Activated CD4-positive, alpha-beta T cell treated with anti-CD3 and anti-CD28 coated beads for 36 hours (primary cell): ENCODE results near the gene MTMR1. TPM values are rescaled to one million over a fixed set of nuclear protein-coding genes. Genes with fewer than 3 reads are reported as not detected.
A peak's percentile ranks its signal among the peaks of the same experiment; 100 is the strongest.

Experiments
- ATAC-seq: fragments of 200-7000 bp; cut with Tn5 transposase; one replicate; pipeline ENCODE4 v1.10.0; 2021; ENCODE audit warnings: mild to moderate bottlenecking, moderate library complexity
- CTCF ChIA-PET: fragments of 350-600 bp; sonication (Branson Sonifier 250); formaldehyde crosslinking; loops from one replicate; lab custom pipeline; 2021; ENCODE audit warnings: antibody characterized with exemption; lab: Charles Lee
- POLR2A ChIA-PET: fragments of 350-600 bp; sonication (Branson Sonifier 250); formaldehyde crosslinking; loops from one replicate; lab custom pipeline; 2021; ENCODE audit warnings: antibody characterized with exemption, inconsistent platforms; lab: Charles Lee
- DNase-seq: peaks from one replicate; pipeline ENCODE4 v3.0.0-alpha.2; 2020
- H3K27ac Mint-ChIP-seq: one replicate; pipeline ENCODE4 v1.8.0; 2021; ENCODE audit warnings: mixed read lengths
- H3K27me3 Mint-ChIP-seq: one replicate; pipeline ENCODE4 v1.8.0; 2021; ENCODE audit warnings: mixed read lengths
- H3K36me3 Mint-ChIP-seq: one replicate; pipeline ENCODE4 v1.8.0; 2021; ENCODE audit warnings: low read depth, mixed read lengths
- H3K4me1 Mint-ChIP-seq: one replicate; pipeline ENCODE4 v1.8.0; 2021; ENCODE audit warnings: mixed read lengths
- H3K4me3 Mint-ChIP-seq: one replicate; pipeline ENCODE4 v1.8.0; 2021; ENCODE audit warnings: mild to moderate bottlenecking, moderate library complexity, mixed read lengths
- H3K9me3 Mint-ChIP-seq: one replicate; pipeline ENCODE4 v1.8.0; 2021; ENCODE audit warnings: low read depth, mixed read lengths
- intact Hi-C, 2 experiments: fragments of 100-400 bp; cut with DNase I in 1 of 2; cut with micrococcal nuclease in 1 of 2; formaldehyde crosslinking; loops; one replicate each; pipeline versions ENCODE4 v1.14.2 to v1.15.1; 2022 to 2024; cut with DNase I, micrococcal nuclease
- total RNA-seq, 2 experiments: library from RNA; stranded (reverse); gene quantifications; one replicate each; pipeline ENCODE4 v1.2.3, GENCODE V29; 2021

MTMR1 gene
- total RNA-seq, 2 experiments from 2014 or later, result 41.9 to 42.0 TPM

DNA sequence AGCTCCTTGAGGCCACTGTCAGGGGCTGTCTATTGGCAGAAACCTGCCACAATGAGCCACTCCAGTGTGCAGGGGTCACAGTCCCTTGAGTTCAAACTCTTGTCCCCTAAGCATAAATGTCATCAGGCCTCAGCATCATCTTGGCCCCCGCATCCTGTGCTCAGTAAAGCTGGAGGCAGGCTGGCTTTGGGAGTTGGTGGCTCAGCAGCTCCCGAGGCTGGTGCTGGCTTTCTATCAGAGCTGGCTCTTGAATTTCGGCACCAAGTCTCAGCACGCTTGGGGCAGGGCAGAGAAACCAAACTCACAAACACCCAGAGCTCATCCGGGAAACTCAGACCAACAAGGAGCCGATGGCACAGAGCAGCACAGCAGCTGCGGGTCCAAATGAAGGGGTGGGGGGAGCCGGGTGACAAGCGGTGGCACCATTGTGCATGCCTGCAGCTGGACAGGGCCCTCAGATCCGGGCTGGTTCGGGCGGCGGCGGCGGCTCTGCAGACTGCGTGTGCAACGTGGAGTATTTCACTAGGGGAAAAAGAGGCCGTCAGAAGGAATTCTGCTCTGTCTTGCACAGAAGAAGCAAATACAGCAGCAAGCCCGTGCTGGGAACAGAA is 75.5 kb downstream of the MTMR1 start:
- intact Hi-C loops, result no loop called here
- Mint-ChIP-seq H3K27ac (no peak overlapping the region), H3K4me1 (peaks cover 9% of the 10 kb centered on the region), H3K4me3 (no peak overlapping the region), H3K27me3 (no peaks in the 10 kb centered on the region), H3K9me3 (no peaks in the 10 kb centered on the region), H3K36me3 (no peaks in the 10 kb centered on the region)
- ChIA-PET CTCF (no interaction called here), POLR2A (no interaction called here)
- ATAC-seq (no peak), DNase-seq (no peak)

DNA sequence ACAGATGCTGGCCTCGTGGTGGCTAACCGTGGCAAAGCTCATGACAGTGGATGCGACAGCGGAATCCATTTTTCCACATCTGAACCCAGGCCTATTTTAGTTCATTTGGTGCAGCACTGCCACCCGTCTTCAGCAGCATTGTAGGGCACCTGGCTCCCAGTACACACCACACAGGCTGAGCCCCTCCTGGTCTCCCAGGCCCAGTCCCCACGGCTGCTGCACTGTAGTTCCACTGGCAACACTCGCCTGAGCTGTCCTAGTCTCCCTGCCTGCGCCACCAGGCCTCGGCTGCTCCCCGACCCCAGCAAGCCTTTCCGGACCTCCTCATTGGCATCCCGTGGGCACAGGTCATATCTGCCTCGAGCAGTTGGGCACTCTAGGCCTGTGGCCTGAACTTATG is 76.2 kb downstream of the MTMR1 start:
- H3K27me3 Mint-ChIP-seq, result no peaks in the 10 kb centered on the region
- no peaks in the 10 kb centered on the region for H3K36me3 Mint-ChIP-seq
- no peak overlapping the region for H3K4me3 Mint-ChIP-seq
- intact Hi-C loops, result no loop called here
- peaks cover 9% of the 10 kb centered on the region for H3K4me1 Mint-ChIP-seq
- no peak for ATAC-seq
- ChIA-PET POLR2A (no interaction called here), CTCF (no interaction called here)
- H3K9me3 Mint-ChIP-seq, result no peaks in the 10 kb centered on the region
- no peak overlapping the region for H3K27ac Mint-ChIP-seq
- no peak for DNase-seq

DNA sequence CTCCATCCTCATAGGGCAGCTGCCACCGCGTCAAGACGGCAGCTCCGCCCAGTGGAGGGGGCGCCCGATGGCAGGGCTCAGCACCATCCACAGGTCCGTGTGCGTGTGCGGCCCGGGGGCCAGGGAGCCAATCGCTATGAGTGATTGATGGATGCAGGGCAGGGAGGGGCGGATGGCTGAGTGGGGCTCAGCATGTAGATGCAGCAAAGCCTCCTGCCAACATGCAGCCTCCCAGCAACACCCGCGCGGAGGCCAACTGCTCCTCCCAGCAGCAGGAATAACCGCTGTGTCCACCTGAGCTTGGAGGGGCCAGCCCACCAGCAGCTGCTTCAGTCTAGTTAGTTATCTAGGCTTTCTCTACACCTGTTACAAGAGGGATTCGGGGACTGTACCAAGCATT is 77.4 kb downstream of the MTMR1 start:
- Mint-ChIP-seq H3K27me3 (no peaks in the 10 kb centered on the region), H3K36me3 (peaks cover 3% of the 10 kb centered on the region), H3K4me1 (peaks cover 9% of the 10 kb centered on the region), H3K9me3 (no peaks in the 10 kb centered on the region), H3K27ac (no peak overlapping the region), H3K4me3 (no peak overlapping the region)
- no peak for DNase-seq
- ATAC-seq, result no peak
- ChIA-PET CTCF (interaction anchor here (1.6 to 5.3 kb wide), 2 partner anchors 162 to 312 kb away, joined by 4 to 49 read pairs; no protein-coding TSS in a partner anchor), POLR2A (no interaction called here)
- intact Hi-C loops, result loop anchor here (5.0 kb wide), 4 partner anchors 127 to 912 kb away; partner anchors contain the start of genes CD99L2 (in 1 of the 2) and HMGB3 (in 1 of the 2)

DNA sequence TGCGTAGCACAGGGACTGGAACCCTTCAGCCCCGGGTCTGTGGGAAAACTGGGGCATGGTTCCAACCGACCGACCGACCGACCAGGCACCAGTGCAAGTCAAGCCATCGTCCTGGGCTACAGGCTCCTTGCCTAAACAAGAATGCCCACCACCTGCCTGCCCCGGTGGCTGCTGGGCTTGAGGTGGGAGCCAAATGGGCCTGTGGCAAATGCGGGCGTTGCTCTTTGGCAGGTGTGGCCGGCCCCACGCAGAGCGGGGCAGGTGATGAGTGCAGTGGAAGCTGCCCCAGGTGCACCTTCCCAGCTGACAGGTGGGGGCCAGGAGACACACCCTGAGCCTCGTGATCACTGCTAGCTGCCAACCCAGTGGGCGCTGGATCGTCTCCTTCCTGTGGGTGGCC is 77.9 kb downstream of the MTMR1 start:
- ChIA-PET POLR2A (no interaction called here), CTCF (interaction anchor here (1.5 to 5.3 kb wide), 4 partner anchors 8 to 311 kb away, joined by 4 to 49 read pairs (median 4); no protein-coding TSS in a partner anchor)
- ATAC-seq (no peak), DNase-seq (no peak)
- H3K9me3 Mint-ChIP-seq, result no peaks in the 10 kb centered on the region
- no peak overlapping the region for H3K27ac Mint-ChIP-seq
- H3K4me3 Mint-ChIP-seq, result no peak overlapping the region
- no peaks in the 10 kb centered on the region for H3K27me3 Mint-ChIP-seq
- peaks cover 3% of the 10 kb centered on the region for H3K36me3 Mint-ChIP-seq
- H3K4me1 Mint-ChIP-seq, result peaks cover 9% of the 10 kb centered on the region
- intact Hi-C loops, result loop anchor here (5.0 kb wide), 4 partner anchors 126 to 911 kb away; partner anchors contain the start of genes CD99L2 (in 1 of the 2) and HMGB3 (in 1 of the 2)

DNA sequence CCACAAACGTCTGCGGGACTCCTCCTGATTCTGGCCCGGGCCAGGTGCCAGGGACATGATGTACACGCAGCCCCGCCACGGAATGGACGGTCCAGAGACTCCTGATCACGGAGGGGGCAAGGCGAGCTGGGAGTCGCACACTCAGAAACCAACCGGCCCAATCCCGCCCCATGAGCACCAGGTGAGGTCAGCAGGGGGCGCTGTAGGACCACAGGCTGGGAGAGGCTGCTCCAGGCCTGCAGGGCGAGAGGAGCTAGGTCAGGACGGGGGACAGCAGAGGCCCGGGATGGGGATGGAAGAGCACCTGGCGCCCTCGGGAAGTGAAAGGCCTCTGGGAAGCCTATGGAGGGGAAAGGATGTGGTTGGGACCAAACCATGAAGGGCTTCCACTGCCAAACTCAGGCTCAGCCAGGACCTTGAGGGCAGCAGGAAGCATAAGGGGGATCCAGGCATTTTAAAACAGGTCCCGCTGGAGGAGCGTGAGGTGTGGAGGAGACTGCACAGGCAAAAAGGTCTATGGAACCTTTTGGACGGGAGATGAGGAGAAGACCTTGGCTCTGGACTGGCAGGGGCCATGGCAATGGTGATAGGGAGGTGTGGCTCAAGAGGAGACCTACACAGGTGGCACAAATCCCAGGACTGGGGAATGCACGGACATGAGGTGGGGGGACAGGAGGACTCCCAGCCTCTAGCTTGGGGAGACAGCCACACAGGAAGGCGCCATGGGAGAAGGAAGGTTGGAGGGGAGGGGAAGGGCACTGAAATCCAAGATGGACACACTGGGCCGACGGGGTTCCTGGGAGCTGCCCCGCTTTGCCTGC is 79.2 kb downstream of the MTMR1 start:
- ATAC-seq (peak; percentile 82), DNase-seq (peak; percentile 87)
- Mint-ChIP-seq H3K4me1 (peaks cover 6% of the 10 kb centered on the region), H3K9me3 (no peaks in the 10 kb centered on the region), H3K27ac (no peak overlapping the region), H3K27me3 (no peaks in the 10 kb centered on the region), H3K36me3 (peaks cover 3% of the 10 kb centered on the region), H3K4me3 (no peak overlapping the region)
- ChIA-PET CTCF (interaction anchor here (0.5 to 5.3 kb wide), 21 partner anchors 10 to 371 kb away, joined by 3 to 49 read pairs (median 4); no protein-coding TSS in a partner anchor), POLR2A (no interaction called here)
- intact Hi-C loops, result loop anchor here (1.0 to 5.0 kb wide), 6 partner anchors 125 to 910 kb away; partner anchors contain the start of genes CD99L2 (in 1 of the 2) and HMGB3 (in 1 of the 2)

DNA sequence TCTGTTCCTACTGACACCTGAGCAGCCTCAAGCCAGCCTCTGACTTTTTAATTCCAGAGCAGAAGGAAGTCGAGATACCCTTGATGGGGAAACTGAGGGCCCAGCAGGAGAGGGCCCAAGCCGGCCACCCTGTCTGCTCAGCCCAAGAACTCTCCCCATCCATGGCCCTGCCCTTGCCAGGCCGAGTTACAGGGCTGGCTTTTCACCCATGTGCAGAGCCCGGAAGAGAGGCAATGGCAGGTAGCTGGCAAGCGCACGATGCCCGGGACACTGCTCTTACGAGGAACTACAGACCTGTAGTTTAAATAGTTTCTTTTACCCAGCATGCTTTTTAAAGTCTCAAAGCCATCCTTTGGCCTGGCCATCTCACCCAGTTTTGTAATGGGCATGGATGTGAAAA is 79.9 kb downstream of the MTMR1 start:
- H3K27ac Mint-ChIP-seq, result no peak overlapping the region
- intact Hi-C loops, result loop anchor here (5.0 kb wide), 4 partner anchors 124 to 909 kb away; partner anchors contain the start of genes CD99L2 (in 1 of the 2) and HMGB3 (in 1 of the 2)
- H3K9me3 Mint-ChIP-seq, result no peaks in the 10 kb centered on the region
- H3K4me3 Mint-ChIP-seq, result no peak overlapping the region
- ChIA-PET POLR2A (no interaction called here), CTCF (interaction anchor here (1.2 to 5.3 kb wide), 6 partner anchors 10 to 332 kb away, joined by 3 to 49 read pairs (median 4); no protein-coding TSS in a partner anchor)
- H3K36me3 Mint-ChIP-seq, result peaks cover 3% of the 10 kb centered on the region
- H3K27me3 Mint-ChIP-seq, result no peaks in the 10 kb centered on the region
- H3K4me1 Mint-ChIP-seq, result no peaks in the 10 kb centered on the region
- no peak for ATAC-seq
- no peak for DNase-seq

DNA sequence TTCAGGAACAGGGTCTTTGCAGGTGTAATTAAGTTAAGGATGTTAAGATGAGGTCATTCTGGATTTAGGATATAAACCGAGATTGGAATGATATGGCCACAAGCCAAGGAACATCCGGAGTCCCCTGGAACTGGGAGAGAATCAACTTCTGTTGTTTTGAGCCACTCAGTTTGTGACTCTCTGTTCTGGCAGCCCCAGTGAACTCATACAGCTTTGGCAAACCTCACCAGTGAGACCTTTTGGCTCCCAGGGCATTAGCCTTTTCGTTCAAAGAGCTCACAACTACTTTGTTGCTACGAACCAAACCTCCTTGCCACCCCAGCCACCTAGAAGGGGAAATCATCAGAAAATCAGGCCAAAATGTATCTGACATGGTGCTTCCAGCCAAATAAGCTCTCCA is 80.4 kb downstream of the MTMR1 start:
- Mint-ChIP-seq H3K4me1 (no peaks in the 10 kb centered on the region), H3K9me3 (no peaks in the 10 kb centered on the region), H3K27me3 (no peaks in the 10 kb centered on the region), H3K27ac (no peak overlapping the region), H3K4me3 (no peak overlapping the region), H3K36me3 (peaks cover 3% of the 10 kb centered on the region)
- intact Hi-C loops, result loop anchor here (5.0 kb wide), 4 partner anchors 124 to 909 kb away; partner anchors contain the start of genes CD99L2 (in 1 of the 2) and HMGB3 (in 1 of the 2)
- POLR2A ChIA-PET, result no interaction called here
- CTCF ChIA-PET, result interaction anchor here (5.3 kb wide), 1 partner anchor 309 kb away, joined by 49 read pairs; no protein-coding TSS in a partner anchor
- DNase-seq (no peak), ATAC-seq (no peak)

DNA sequence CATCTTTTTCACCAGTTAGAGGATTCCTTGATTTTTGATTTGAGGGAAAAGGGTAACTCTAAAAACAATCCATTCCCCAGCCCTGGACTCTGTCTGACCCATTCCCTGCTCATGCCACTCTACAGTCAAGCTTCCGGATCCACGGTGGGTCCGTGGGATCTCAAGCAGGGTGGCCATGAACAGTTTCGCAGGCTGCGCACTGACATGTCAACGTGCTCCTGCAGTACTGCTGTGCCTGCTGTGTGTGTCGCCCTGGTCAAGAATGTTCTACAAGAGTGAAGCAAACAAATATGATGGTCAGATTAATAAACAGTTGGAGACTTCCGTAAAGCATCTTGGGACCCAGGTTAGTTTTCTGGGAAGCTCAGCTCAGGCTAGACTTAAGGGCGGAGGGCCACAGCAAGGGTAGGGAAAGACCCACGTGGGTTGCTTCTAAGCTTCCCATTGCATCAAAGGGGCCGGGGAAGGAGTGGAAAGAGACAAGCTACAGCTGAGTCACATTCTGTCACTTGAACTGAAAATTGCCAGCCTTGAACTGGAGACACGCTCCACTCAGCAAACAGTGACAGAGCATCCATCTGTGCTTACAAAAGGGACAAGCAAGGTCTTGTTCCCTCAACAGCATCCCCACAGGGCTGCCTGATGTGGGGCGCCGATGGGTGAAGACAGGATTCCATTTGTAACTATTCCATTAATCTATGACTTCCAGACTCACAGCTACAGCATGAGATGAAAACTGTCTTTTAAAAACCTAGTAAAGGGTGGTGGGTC is 81.8 kb downstream of the MTMR1 start:
- POLR2A ChIA-PET, result no interaction called here
- H3K4me1 Mint-ChIP-seq, result peaks cover 7% of the 10 kb centered on the region
- intact Hi-C loops, result loop anchor here (5.0 kb wide), 4 partner anchors 122 to 907 kb away; partner anchors contain the start of genes CD99L2 (in 1 of the 2) and HMGB3 (in 1 of the 2)
- CTCF ChIA-PET, result interaction anchor here (5.3 kb wide), 1 partner anchor 307 kb away, joined by 49 read pairs; no protein-coding TSS in a partner anchor
- ATAC-seq, result no peak
- no peaks in the 10 kb centered on the region for H3K9me3 Mint-ChIP-seq
- no peak for DNase-seq
- H3K36me3 Mint-ChIP-seq, result peaks cover 3% of the 10 kb centered on the region
- no peak overlapping the region for H3K27ac Mint-ChIP-seq
- no peak overlapping the region for H3K4me3 Mint-ChIP-seq
- no peaks in the 10 kb centered on the region for H3K27me3 Mint-ChIP-seq

DNA sequence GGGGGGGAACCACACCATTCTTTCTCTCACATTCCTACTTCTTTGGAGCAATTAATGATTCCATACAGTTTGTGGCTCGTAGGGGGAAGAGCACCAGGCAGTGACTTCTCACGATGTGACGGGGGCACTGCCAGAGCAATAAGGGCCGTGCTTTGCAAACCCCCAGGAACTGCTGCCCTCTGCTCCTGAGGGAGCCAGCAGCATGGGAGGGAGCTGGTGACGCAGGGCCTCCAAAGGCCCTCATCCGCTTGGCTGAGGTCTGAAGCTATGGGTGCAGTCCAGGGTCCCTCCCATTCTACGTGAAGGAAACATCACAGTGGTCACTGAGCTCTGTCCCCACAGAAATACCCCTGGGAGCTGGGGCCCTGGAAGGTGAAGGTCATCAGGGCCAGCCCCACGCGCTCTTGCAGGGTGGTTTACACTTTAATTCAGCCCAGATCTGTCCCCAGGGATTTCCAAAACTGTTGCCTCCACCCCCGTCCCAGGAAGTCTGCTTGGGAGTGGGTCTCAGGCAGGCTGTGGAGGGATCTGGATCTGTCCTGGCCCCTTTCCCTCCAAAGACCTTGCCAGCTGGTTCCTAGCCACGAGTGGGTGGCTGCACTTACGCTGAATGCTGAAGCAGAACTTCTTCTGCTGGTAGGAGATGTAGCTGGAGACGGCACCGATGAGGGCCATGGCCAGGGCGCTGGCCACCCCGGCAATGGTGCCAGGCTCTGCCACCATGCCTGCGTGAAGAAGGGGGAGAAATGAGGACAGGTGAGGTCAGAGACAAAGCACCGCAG is 82.6 kb downstream of the MTMR1 start:
- CTCF ChIA-PET, result interaction anchor here (0.6 to 0.9 kb wide), 2 partner anchors 8 to 306 kb away, joined by 3 read pairs; no protein-coding TSS in a partner anchor
- peaks cover 3% of the 10 kb centered on the region for H3K36me3 Mint-ChIP-seq
- H3K4me3 Mint-ChIP-seq, result no peak overlapping the region
- no peak overlapping the region for H3K27ac Mint-ChIP-seq
- H3K27me3 Mint-ChIP-seq, result no peaks in the 10 kb centered on the region
- POLR2A ChIA-PET, result no interaction called here
- peaks cover 7% of the 10 kb centered on the region for H3K4me1 Mint-ChIP-seq
- intact Hi-C loops, result no loop called here
- DNase-seq, result no peak
- no peak for ATAC-seq
- no peaks in the 10 kb centered on the region for H3K9me3 Mint-ChIP-seq

DNA sequence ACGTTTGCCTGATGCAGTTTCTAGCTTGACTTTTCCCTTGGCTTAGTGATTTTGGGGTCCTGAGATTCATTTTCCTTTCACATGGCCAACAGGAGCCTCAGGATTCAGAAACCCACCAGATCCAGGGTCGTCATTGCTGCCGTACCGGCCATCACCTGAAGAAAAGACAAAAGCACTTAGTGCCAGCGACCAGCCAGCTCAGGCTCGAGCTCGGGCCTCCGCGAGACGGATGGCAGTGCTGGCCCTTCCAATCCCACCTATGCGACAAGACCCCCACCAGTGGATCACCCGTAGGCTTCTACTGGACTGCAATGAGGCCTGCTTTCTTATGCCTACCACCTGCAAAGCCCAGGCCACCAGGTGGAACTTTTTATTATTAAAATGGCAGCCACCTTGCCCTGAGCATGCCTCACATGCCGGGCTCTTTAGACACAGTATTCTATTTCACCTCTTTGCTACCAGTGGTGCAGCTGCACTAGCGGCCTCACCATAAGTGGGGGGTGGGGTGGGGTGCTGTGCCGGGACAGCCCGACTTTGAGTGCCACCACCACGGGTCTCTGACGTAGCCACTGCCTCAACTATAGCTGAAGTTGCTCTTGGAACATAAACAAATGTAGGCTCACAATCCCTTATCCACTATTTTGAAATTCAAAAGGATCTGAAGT is 84.3 kb downstream of the MTMR1 start:
- ChIA-PET CTCF (no interaction called here), POLR2A (no interaction called here)
- H3K27ac Mint-ChIP-seq, result no peak overlapping the region
- H3K9me3 Mint-ChIP-seq, result no peaks in the 10 kb centered on the region
- no peak overlapping the region for H3K4me3 Mint-ChIP-seq
- H3K4me1 Mint-ChIP-seq, result peaks cover 7% of the 10 kb centered on the region
- H3K36me3 Mint-ChIP-seq, result peaks cover 3% of the 10 kb centered on the region
- intact Hi-C loops, result no loop called here
- no peaks in the 10 kb centered on the region for H3K27me3 Mint-ChIP-seq
- DNase-seq, result no peak
- no peak for ATAC-seq
